Gastroesophageal sphincter (tissue), 4 donors: Measurements from ENCODE around the gene BCOR. TPM values are rescaled to one million over a fixed set of nuclear protein-coding genes. Genes with fewer than 3 reads are reported as not detected.

Experiments used
- ATAC-seq: fragments of 150-250 bp; one replicate; pipeline ENCODE4 v1.9.1; 2016; ENCODE audit warnings: mild to moderate bottlenecking, moderate library complexity
- H3K27ac ChIP-seq, 4 donors: fragments of 200-600 bp; sonication (generic) in 3 of 4; 1 replicate in 3 of 4; 2 replicates in 1 of 4; pipeline ENCODE4 v1.5.1; 2016 to 2019
- H3K27me3 ChIP-seq: fragments of 200-600 bp; sonication (generic); one replicate; pipeline ENCODE4 v1.5.1; 2019
- H3K36me3 ChIP-seq, 2 donors: fragments of 200-600 bp; sonication (generic); one replicate each; pipeline ENCODE4 v1.5.1; 2019; ENCODE audit warnings: control low read depth in 1 of 2
- H3K4me1 ChIP-seq, 3 donors: fragments of 200-600 bp; sonication (generic); 1 replicate in 2 of 3; 2 replicates in 1 of 3; pipeline ENCODE4 v1.5.1; 2016 to 2019; ENCODE audit warnings: control low read depth in 2 of 3
- H3K4me3 ChIP-seq, 2 donors: fragments of 200-600 bp; sonication (generic); one replicate each; pipeline ENCODE4 v1.5.1; 2019; ENCODE audit warnings: mild to moderate bottlenecking in 1 of 2, moderate library complexity in 1 of 2
- H3K9me3 ChIP-seq, 3 donors: fragments of 200-600 bp; sonication (generic); one replicate each; pipeline ENCODE4 v1.5.1; 2017 to 2019; ENCODE audit warnings: control low read depth in 2 of 3
- EP300 ChIP-seq: sonication (generic); formaldehyde crosslinking; IDR thresholded peaks from one replicate; pipeline ENCODE4 v1.6.1; 2017; ENCODE audit warnings: antibody characterized with exemption, mild to moderate bottlenecking
- POLR2A ChIP-seq, 2 donors: fragments of 450-650 bp; IDR thresholded peaks; one replicate each; pipeline ENCODE4 v1.6.1; 2017; ENCODE audit warnings: antibody characterized with exemption in 2 of 2, mild to moderate bottlenecking in 2 of 2, moderate library complexity in 1 of 2
- POLR2AphosphoS5 ChIP-seq: sonication (generic); formaldehyde crosslinking; IDR thresholded peaks from one replicate; pipeline ENCODE4 v1.6.1; 2017; ENCODE audit warnings: antibody characterized with exemption
- WGBS, 2 donors: methylation state at CpG; one replicate each; pipeline ENCODE4 v1.1.5; 2018; ENCODE audit warnings: low coverage in 1 of 2; 5-methylcytosine and 5-hydroxymethylcytosine counted together
- total RNA-seq, 4 donors: library from RNA; depleted of rRNA; stranded (reverse); fragments of >200 nt; gene quantifications; one replicate each; pipeline ENCODE4 v1.1.0, GENCODE V29; 2016
- TF ChIP-seq, protein P1 (sequence below), 4 experiments: fragments of 200-600 bp in 2 of 4; fragments of 450-650 bp in 2 of 4; sonication (generic) in 1 of 4; IDR thresholded peaks; one replicate each; pipeline ENCODE4 v1.5.1; 2017 to 2019; ENCODE audit warnings: antibody characterized with exemption in 4 of 4, mild to moderate bottlenecking in 2 of 4, moderate library complexity in 2 of 4

Gene BCOR
- total RNA-seq, 4 donors from 2014 or later, result 18.4 to 27.4 (median 21.4) TPM

DNA sequence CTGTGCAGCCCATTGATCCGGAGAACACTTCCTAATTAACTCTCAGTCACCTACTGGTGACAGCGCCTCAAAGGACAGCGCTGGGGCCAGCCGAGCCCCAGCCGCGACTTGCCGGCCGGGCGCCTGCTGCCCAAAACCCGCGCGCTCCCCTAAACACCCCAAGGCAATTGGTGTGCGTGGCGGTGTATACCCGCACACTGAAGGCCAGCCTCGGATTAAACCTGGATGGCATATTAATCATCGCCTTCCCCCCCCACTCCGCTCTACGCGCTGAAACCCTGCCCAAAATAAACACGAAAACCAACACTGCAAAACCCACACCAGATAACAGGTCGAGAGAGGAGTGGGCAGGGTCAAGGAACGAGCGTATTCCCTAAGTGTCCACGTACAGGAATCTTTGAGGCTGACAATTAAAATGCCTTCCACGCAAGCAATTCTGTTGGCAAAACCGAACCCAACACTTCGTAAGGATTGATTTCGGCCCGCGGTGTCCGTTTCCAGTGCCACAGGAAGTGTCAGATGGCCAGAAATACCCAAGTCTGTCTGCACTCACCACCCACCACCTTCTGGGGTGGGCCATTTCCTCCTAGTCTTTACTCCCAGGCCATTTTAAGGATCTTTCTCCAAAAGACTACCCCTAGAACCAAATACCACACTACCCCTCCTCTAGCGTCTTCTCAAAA, 2.7 kb downstream of the BCOR start:
- Histone ChIP-seq H3K36me3 (no peaks in the 10 kb centered on the region), H3K9me3 (no peaks in the 10 kb centered on the region), H3K27me3 (no peaks in the 10 kb centered on the region), H3K4me1 (peaks cover 0 to 49% (median 12%) of the 10 kb centered on the region in 3 donors), H3K27ac (peak overlapping the region; percentile 84 to 92 (median 90)), H3K4me3 (peak overlapping the region; percentile 77 to 92)
- 0% methylated on average over 1 to 8 of the region's 33 CpGs for WGBS, 2 donors
- no peak for ATAC-seq
- TF ChIP-seq POLR2AphosphoS5 (no peak), POLR2A (IDR thresholded peaks at IDR 0.05) (no peak), EP300 (no peak)
- TF ChIP-seq, protein P1, sequence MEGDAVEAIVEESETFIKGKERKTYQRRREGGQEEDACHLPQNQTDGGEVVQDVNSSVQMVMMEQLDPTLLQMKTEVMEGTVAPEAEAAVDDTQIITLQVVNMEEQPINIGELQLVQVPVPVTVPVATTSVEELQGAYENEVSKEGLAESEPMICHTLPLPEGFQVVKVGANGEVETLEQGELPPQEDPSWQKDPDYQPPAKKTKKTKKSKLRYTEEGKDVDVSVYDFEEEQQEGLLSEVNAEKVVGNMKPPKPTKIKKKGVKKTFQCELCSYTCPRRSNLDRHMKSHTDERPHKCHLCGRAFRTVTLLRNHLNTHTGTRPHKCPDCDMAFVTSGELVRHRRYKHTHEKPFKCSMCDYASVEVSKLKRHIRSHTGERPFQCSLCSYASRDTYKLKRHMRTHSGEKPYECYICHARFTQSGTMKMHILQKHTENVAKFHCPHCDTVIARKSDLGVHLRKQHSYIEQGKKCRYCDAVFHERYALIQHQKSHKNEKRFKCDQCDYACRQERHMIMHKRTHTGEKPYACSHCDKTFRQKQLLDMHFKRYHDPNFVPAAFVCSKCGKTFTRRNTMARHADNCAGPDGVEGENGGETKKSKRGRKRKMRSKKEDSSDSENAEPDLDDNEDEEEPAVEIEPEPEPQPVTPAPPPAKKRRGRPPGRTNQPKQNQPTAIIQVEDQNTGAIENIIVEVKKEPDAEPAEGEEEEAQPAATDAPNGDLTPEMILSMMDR (IDR thresholded peaks at IDR 0.05), result no peak

DNA sequence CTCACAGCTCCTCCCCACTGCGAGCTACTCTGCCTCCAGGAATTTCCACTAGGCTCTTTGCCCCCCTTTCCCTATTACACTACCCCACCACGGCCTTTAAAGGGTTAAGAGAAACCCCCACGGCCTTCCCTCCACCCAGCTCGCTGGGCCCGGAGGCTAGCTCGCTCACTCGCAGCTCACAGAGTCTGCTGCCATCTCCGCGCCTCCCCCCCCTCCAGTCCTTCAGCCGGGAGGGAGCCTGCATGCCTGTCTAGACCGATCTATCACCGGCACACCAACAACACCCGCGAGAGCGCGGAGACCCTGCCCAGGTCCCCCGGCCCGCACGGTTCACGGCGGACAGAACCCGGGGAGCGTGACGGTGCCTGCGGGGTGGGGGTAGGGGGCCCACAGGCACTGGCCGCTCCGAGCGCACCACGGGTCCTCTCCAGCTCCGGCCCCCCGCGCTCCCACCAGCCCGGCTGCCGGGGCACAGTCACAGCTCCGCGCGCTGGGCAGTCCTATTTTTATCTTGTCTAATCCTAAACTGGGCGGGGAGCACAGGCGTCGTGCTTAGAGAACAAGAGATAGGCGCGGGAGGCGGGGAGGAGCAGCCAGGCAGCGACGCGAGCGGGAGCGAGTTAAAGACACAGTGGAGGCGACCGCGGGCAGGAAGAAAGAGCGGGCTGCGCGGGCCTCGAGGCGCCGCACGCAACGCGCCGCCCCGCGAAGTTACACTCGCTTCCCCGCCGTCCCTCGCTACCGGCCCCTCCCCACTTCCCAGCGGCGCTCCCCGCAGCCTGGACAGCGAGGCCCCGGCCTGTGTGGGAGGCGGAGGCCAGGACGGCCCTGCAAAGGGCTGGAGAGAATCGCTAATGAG, 3.5 kb downstream of the BCOR start:
- Histone ChIP-seq H3K4me1 (peaks cover 0 to 49% (median 7%) of the 10 kb centered on the region in 3 donors), H3K9me3 (no peaks in the 10 kb centered on the region), H3K27ac (peak overlapping the region; percentile 37 to 92 (median 90)), H3K36me3 (no peaks in the 10 kb centered on the region), H3K27me3 (no peaks in the 10 kb centered on the region), H3K4me3 (peak overlapping the region; percentile 77 to 92)
- no peak for TF ChIP-seq POLR2AphosphoS5
- TF ChIP-seq POLR2A (IDR thresholded peaks at IDR 0.05), result peak in 1 of 2 donors; percentile 30
- no CpG with 5 or more reads among the region's 76 CpGs for WGBS, 2 donors
- peak; percentile 19 for ATAC-seq

DNA sequence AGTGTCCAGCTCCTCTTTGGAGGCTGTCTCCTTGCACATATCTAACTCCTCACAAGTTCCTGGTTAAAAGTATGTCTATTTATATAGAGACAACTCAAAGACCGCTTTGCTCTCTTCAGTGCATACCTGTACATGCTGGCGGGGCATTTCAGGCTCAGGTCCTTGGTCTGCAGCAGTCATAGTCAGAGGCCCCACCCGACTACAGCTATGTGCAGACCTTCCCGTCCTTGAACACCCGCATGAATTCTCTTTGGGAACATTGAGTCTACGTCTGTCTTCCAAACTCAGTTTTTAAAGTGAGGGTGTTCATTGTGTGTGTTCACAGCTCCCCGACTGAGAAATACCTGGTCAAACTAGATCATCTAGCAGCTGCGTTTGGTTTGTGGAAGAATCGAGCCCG, 4.2 kb downstream of the BCOR start:
- H3K4me3 ChIP-seq, result peak overlapping the region in 1 of 2 donors; percentile 77
- ATAC-seq, result no peak
- H3K9me3 ChIP-seq, result no peaks in the 10 kb centered on the region
- TF ChIP-seq POLR2A (IDR thresholded peaks at IDR 0.05), result no peak
- TF ChIP-seq, protein P1 (IDR thresholded peaks at IDR 0.05), result no peak
- TF ChIP-seq EP300, result no peak
- no peak for TF ChIP-seq POLR2AphosphoS5
- 44% methylated on average over 5 of the region's 10 CpGs; no CpG with 5 or more reads in 1 of the 2 donors for WGBS, 2 donors
- H3K4me1 ChIP-seq, result peaks cover 0 to 52% (median 5%) of the 10 kb centered on the region in 3 donors
- H3K36me3 ChIP-seq, result no peaks in the 10 kb centered on the region
- H3K27ac ChIP-seq, result peak overlapping the region in 3 of 4 donors; percentile 89 to 92 (median 90)
- no peaks in the 10 kb centered on the region for H3K27me3 ChIP-seq

DNA sequence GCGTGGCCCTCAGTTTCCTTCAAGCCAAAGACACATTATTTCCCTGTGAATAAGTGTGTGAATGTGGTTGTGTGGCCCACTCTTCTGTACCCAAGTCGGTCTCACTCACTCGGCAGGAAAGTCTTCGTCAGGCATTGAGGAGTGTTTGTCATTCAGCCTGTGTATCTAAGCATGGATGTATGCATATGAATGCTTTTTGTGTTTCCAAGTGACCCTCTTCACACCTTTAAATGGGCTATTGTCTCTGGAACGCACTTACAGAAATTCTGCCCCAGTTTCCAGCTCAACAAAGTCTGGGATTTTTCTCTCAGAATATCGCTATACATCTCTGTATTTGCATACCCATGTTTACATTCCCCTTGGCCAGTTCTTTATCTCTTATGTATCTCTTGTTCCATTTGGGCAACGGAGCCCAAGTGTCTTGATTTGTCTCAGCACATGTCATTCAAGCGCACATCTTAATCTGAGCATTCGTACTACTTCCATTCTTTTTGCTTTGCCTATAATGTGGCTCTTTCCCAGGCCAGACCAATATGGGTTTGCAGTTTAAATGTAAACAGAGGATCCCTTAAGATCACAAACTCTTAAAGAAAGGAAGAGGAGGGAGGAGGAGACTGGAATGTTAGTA, 4.8 kb downstream of the BCOR start:
- Histone ChIP-seq H3K4me1 (peaks cover 0 to 58% (median 5%) of the 10 kb centered on the region in 3 donors), H3K4me3 (no peak overlapping the region), H3K36me3 (no peaks in the 10 kb centered on the region), H3K27me3 (no peaks in the 10 kb centered on the region), H3K27ac (no peak overlapping the region), H3K9me3 (no peaks in the 10 kb centered on the region)
- TF ChIP-seq, protein P1 (IDR thresholded peaks at IDR 0.05), result no peak
- no peak for TF ChIP-seq POLR2A (IDR thresholded peaks at IDR 0.05)
- TF ChIP-seq EP300, result no peak
- no peak for TF ChIP-seq POLR2AphosphoS5
- 39 to 98% methylated on average over 4 to 7 of the region's 9 CpGs for WGBS, 2 donors
- ATAC-seq, result no peak
